HepG2 (cell line): ENCODE data around the gene PMAIP1.

ENCODE experiments used
- EZH2 ChIP-seq: conservative IDR thresholded peaks from 2 replicates; pipeline ENCODE4 v1.6.1; 2012; ENCODE audit warnings: mild to moderate bottlenecking, low read depth, low read length, moderate library complexity
- HMG20B ChIP-seq: conservative IDR thresholded peaks from 2 replicates; pipeline ENCODE4 v1.6.1; 2016; ENCODE audit warnings: missing genetic modification reagents, missing compliant biosample characterization
- JDP2 ChIP-seq: sonication (generic); formaldehyde crosslinking; IDR thresholded peaks from 2 replicates; pipeline ENCODE4 v1.8.1; 2022; ENCODE audit warnings: missing genetic modification reagents, borderline replicate concordance
- JUN ChIP-seq: sonication (generic); formaldehyde crosslinking; IDR thresholded peaks from 2 replicates; pipeline ENCODE4 v1.4.0; 2020; ENCODE audit warnings: mild to moderate bottlenecking, missing genetic modification reagents
- KDM1A ChIP-seq: IDR thresholded peaks from 2 replicates; pipeline ENCODE4 v1.6.1; 2016; ENCODE audit warnings: missing compliant biosample characterization
- NFE2L2 ChIP-seq: fragments of 150-350 bp; IDR thresholded peaks from 2 replicates; pipeline ENCODE4 v1.6.1; 2014; ENCODE audit warnings: low read length
- POLR2A ChIP-seq, 2 experiments: IDR thresholded peaks; 2 replicates each; pipeline ENCODE4 v1.6.1; 2011; ENCODE audit warnings: low read depth in 2 of 2, low read length in 2 of 2, mild to moderate bottlenecking in 1 of 2, moderate library complexity in 1 of 2; ENCODE audit not compliant: insufficient read depth in 1 of 2
- SKI ChIP-seq: fragments of 450-650 bp; IDR thresholded peaks from one replicate; pipeline ENCODE4 v1.6.1; 2018; ENCODE audit warnings: mild to moderate bottlenecking; ENCODE audit not compliant: partially characterized antibody
- ZFX ChIP-seq: sonication (generic); formaldehyde crosslinking; IDR thresholded peaks from 2 replicates; pipeline ENCODE4 v1.4.0; 2020; ENCODE audit warnings: mild to moderate bottlenecking, low read depth, missing genetic modification reagents, moderate library complexity
- TF ChIP-seq, protein P1 (sequence below): sonication (generic); formaldehyde crosslinking; IDR thresholded peaks from 2 replicates; pipeline ENCODE4 v1.5.0; 2020; ENCODE audit warnings: mild to moderate bottlenecking, missing genetic modification reagents, moderate library complexity
- TF ChIP-seq, protein P2 (sequence below): sonication (generic); formaldehyde crosslinking; IDR thresholded peaks from 2 replicates; pipeline ENCODE4 v1.4.0; 2020; ENCODE audit warnings: missing genetic modification reagents, mild to moderate bottlenecking, borderline replicate concordance
- TF ChIP-seq, protein P3 (sequence below), 2 experiments: IDR thresholded peaks; 2 replicates each; pipeline ENCODE4 v1.6.1; 2011 to 2012; ENCODE audit warnings: low read length in 2 of 2, borderline replicate concordance in 1 of 2, low read depth in 1 of 2, mild to moderate bottlenecking in 1 of 2, moderate library complexity in 1 of 2

GRCh38 chr18:59885579-59886163 is 14.1 kb upstream of the PMAIP1 start:
- no peak for TF ChIP-seq KDM1A (CRISPR knock-in tag)
- TF ChIP-seq NFE2L2, result no peak
- TF ChIP-seq, protein P1, sequence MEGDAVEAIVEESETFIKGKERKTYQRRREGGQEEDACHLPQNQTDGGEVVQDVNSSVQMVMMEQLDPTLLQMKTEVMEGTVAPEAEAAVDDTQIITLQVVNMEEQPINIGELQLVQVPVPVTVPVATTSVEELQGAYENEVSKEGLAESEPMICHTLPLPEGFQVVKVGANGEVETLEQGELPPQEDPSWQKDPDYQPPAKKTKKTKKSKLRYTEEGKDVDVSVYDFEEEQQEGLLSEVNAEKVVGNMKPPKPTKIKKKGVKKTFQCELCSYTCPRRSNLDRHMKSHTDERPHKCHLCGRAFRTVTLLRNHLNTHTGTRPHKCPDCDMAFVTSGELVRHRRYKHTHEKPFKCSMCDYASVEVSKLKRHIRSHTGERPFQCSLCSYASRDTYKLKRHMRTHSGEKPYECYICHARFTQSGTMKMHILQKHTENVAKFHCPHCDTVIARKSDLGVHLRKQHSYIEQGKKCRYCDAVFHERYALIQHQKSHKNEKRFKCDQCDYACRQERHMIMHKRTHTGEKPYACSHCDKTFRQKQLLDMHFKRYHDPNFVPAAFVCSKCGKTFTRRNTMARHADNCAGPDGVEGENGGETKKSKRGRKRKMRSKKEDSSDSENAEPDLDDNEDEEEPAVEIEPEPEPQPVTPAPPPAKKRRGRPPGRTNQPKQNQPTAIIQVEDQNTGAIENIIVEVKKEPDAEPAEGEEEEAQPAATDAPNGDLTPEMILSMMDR (CRISPR knock-in tag), result no peak
- TF ChIP-seq, protein P2, sequence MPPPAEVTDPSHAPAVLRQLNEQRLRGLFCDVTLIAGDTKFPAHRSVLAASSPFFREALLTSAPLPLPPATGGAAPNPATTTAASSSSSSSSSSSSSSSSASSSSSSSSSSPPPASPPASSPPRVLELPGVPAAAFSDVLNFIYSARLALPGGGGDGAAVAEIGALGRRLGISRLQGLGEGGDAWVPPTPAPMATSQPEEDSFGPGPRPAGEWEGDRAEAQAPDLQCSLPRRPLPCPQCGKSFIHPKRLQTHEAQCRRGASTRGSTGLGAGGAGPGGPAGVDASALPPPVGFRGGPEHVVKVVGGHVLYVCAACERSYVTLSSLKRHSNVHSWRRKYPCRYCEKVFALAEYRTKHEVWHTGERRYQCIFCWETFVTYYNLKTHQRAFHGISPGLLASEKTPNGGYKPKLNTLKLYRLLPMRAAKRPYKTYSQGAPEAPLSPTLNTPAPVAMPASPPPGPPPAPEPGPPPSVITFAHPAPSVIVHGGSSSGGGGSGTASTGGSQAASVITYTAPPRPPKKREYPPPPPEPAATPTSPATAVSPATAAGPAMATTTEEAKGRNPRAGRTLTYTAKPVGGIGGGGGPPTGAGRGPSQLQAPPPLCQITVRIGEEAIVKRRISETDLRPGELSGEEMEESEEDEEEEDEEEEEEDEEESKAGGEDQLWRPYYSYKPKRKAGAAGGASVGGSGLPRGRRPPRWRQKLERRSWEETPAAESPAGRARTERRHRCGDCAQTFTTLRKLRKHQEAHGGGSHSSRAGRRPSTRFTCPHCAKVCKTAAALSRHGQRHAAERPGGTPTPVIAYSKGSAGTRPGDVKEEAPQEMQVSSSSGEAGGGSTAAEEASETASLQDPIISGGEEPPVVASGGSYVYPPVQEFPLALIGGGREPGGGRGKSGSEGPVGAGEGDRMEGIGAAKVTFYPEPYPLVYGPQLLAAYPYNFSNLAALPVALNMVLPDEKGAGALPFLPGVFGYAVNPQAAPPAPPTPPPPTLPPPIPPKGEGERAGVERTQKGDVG, result no peak
- no peak for TF ChIP-seq JUN (CRISPR knock-in tag)
- TF ChIP-seq SKI, result no peak
- TF ChIP-seq, protein P3, sequence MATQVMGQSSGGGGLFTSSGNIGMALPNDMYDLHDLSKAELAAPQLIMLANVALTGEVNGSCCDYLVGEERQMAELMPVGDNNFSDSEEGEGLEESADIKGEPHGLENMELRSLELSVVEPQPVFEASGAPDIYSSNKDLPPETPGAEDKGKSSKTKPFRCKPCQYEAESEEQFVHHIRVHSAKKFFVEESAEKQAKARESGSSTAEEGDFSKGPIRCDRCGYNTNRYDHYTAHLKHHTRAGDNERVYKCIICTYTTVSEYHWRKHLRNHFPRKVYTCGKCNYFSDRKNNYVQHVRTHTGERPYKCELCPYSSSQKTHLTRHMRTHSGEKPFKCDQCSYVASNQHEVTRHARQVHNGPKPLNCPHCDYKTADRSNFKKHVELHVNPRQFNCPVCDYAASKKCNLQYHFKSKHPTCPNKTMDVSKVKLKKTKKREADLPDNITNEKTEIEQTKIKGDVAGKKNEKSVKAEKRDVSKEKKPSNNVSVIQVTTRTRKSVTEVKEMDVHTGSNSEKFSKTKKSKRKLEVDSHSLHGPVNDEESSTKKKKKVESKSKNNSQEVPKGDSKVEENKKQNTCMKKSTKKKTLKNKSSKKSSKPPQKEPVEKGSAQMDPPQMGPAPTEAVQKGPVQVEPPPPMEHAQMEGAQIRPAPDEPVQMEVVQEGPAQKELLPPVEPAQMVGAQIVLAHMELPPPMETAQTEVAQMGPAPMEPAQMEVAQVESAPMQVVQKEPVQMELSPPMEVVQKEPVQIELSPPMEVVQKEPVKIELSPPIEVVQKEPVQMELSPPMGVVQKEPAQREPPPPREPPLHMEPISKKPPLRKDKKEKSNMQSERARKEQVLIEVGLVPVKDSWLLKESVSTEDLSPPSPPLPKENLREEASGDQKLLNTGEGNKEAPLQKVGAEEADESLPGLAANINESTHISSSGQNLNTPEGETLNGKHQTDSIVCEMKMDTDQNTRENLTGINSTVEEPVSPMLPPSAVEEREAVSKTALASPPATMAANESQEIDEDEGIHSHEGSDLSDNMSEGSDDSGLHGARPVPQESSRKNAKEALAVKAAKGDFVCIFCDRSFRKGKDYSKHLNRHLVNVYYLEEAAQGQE (IDR thresholded peaks at IDR 0.05; ENCODE audit: borderline replicate concordance in 1 of 2, low read depth in 1 of 2, low read length in 2 of 2), result no peak
- no peak for TF ChIP-seq POLR2A (IDR thresholded peaks at IDR 0.05; ENCODE audit: insufficient read depth in 1 of 2, low read depth in 2 of 2, low read length in 2 of 2)
- no peak for TF ChIP-seq JDP2 (CRISPR knock-in tag)
- no peak for TF ChIP-seq ZFX (CRISPR knock-in tag)
- TF ChIP-seq EZH2, result no peak
- no peak for TF ChIP-seq HMG20B (CRISPR knock-in tag)
